ENCODE results near the gene HOXC4. TPM values are rescaled to one million over a fixed set of nuclear protein-coding genes. Genes with fewer than 3 reads are reported as not detected.
"Not testable (repeated sequence)": the region's sequence is repeated elsewhere in the genome, so short reads cannot be mapped to it uniquely, and the experiment has no call there.

Gene HOXC4
- total RNA-seq, 2 donors from 2014 or later, result 0.20 TPM; not detected in 1

- Histone ChIP-seq H3K36me3 (no peaks in the 10 kb centered on the region), H3K4me1 (no peaks in the 10 kb centered on the region), H3K9me3 (no peaks in the 10 kb centered on the region), H3K27me3 (peaks cover 5 to 12% of the 10 kb centered on the region in 2 donors), H3K4me3 (no peak overlapping the region), H3K27ac (no peak overlapping the region)
- no peak for TF ChIP-seq CTCF (IDR thresholded peaks at IDR 0.05)
- no peak for DNase-seq (ENCODE audit: low spot score)
These were observed 13.0 kb upstream of the HOXC4 start for GRCh38 chr12:54040648-54041047.

DNA sequence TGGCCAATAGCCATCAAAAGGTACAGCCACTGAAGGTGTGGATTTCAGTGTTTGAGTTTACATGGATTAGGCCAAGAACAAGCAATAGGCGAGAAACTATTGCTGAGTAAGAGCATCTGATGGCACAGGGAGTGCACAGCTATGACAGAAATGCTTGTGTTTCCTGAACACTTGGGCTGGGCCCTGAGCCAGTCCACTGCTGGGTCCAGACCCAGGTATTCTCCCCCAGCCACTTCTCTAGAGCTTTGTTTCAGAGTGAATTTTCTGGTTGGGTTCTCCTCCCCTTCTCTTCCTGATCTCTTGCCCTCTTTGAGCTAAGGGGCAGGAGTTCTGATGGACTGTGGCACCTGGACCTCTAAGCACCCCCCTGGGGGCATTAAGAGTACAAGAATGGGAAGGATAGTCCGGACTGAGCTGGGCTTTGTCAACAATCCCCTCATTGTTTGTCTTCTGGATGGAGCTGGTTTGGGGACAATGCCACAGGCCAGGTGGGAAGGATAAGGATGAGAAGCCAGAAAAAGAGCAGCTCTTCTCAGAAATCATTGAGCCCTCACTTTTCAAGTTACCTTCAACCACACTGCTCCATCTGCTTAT is 12.4 kb upstream of the HOXC4 start:
- Histone ChIP-seq H3K4me3 (no peak overlapping the region), H3K9me3 (no peaks in the 10 kb centered on the region), H3K4me1 (no peaks in the 10 kb centered on the region), H3K36me3 (no peaks in the 10 kb centered on the region), H3K27ac (no peak overlapping the region), H3K27me3 (peaks cover 10 to 17% of the 10 kb centered on the region in 2 donors)
- DNase-seq (ENCODE audit: low spot score), result no peak
- TF ChIP-seq CTCF (IDR thresholded peaks at IDR 0.05), result no peak

- DNase-seq (ENCODE audit: low spot score); H3K9me3 ChIP-seq; H3K27ac ChIP-seq; H3K4me1 ChIP-seq; H3K36me3 ChIP-seq; H3K4me3 ChIP-seq: not testable (repeated sequence)
- H3K27me3 ChIP-seq, result peaks cover 15% of the 10 kb centered on the region in 2 donors
These were observed 11.6 kb upstream of the HOXC4 start for GRCh38 chr12:54042033-54042432.

DNA sequence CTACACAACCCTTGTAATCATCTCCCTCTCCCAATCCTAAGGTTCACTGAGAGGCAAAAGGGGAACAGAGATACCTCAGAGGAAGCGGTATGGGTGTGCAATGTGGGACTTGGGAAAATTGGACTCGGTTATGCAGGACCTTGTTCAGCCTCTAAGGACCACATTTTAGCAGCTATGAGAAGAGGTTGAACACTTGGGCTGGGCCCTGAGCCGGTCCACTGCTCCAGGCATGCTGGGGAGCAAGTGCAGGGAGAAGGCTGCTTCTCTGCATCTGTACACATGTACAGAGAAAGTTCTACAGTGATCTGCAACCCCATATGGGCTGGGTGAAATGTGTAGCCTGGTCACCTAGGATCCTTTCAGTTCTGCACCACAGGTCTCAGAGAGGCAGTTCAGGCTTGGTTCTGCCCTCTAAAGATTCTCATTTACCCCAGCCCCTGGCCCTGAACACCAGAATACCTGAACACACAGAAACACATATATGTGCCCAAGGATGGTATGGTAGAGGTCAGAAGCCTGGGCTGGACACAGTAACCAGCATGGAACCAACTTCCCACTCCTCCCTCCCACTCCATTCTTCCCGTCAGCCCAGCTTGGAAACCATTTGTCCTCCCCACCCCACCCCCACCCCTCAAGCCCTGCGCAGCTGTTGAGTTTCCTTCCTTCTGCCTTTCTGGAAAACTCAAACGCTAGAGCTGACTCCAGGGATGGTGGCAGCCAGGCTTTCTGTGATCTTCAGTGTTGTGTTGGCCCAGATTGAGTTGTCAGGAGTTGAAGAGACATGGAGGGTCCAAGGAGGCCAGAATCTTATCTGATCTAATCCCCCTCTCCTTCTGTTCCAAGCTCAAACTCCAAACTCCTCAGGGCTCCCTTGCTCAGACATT is 10.4 kb upstream of the HOXC4 start:
- Histone ChIP-seq H3K4me3 (no peak overlapping the region), H3K27ac (no peak overlapping the region), H3K4me1 (peaks cover 0 to 11% of the 10 kb centered on the region in 2 donors), H3K9me3 (no peaks in the 10 kb centered on the region), H3K27me3 (peaks cover 19 to 27% of the 10 kb centered on the region in 2 donors), H3K36me3 (no peaks in the 10 kb centered on the region)
- TF ChIP-seq CTCF (IDR thresholded peaks at IDR 0.05), result no peak
- DNase-seq (ENCODE audit: low spot score), result no peak

- Histone ChIP-seq H3K4me3 (no peak overlapping the region), H3K27ac (no peak overlapping the region), H3K4me1 (peaks cover 0 to 11% of the 10 kb centered on the region in 2 donors), H3K36me3 (no peaks in the 10 kb centered on the region), H3K9me3 (no peaks in the 10 kb centered on the region), H3K27me3 (peaks cover 25 to 35% of the 10 kb centered on the region in 2 donors)
- no peak for DNase-seq (ENCODE audit: low spot score)
- TF ChIP-seq CTCF (IDR thresholded peaks at IDR 0.05), result no peak
These were observed 9.1 kb upstream of the HOXC4 start for GRCh38 chr12:54044425-54045103.

GRCh38 chr12:54045401-54045800 is 8.2 kb upstream of the HOXC4 start:
- Histone ChIP-seq H3K27ac (no peak overlapping the region), H3K9me3 (no peaks in the 10 kb centered on the region), H3K36me3 (no peaks in the 10 kb centered on the region), H3K4me1 (peaks cover 0 to 11% of the 10 kb centered on the region in 2 donors), H3K27me3 (peaks cover 25 to 35% of the 10 kb centered on the region in 2 donors), H3K4me3 (no peak overlapping the region)
- no peak for DNase-seq (ENCODE audit: low spot score)
- TF ChIP-seq CTCF (IDR thresholded peaks at IDR 0.05), result no peak

Measured in right atrium auricular region (tissue), 2 donors.